Body of pancreas (tissue), 4 donors: ENCODE measurements around the gene C4B.

Experiments used
- POLR2A ChIP-seq, 3 donors: fragments of 450-650 bp; IDR thresholded peaks; one replicate each; pipeline ENCODE4 v1.6.1; 2016; ENCODE audit warnings: antibody characterized with exemption in 3 of 3, mild to moderate bottlenecking in 2 of 3
- TF ChIP-seq, protein P1 (sequence below), 7 experiments: fragments of 450-650 bp in 4 of 7; fragments of 200-600 bp in 3 of 7; sonication (generic) in 3 of 7; IDR thresholded peaks; one replicate each; pipeline ENCODE4 v1.5.1; 2016 to 2019; ENCODE audit warnings: antibody characterized with exemption in 7 of 7

DNA sequence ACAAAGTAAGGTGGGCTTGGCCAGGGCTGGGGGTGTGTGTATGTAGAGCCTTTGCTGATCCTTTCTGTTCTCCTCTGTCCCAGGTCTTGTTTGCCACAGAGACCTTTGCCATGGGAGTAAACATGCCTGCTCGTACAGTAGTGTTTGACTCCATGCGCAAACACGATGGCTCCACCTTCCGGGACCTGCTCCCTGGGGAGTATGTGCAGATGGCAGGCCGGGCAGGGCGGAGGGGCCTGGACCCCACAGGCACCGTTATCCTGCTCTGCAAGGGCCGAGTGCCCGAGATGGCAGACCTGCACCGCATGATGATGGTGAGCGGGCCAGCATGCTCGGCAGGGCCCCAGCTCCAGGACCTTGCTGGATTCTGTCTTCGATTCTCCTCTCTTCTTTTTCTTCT is 48.9 kb upstream of the C4B start:
- TF ChIP-seq, protein P1, sequence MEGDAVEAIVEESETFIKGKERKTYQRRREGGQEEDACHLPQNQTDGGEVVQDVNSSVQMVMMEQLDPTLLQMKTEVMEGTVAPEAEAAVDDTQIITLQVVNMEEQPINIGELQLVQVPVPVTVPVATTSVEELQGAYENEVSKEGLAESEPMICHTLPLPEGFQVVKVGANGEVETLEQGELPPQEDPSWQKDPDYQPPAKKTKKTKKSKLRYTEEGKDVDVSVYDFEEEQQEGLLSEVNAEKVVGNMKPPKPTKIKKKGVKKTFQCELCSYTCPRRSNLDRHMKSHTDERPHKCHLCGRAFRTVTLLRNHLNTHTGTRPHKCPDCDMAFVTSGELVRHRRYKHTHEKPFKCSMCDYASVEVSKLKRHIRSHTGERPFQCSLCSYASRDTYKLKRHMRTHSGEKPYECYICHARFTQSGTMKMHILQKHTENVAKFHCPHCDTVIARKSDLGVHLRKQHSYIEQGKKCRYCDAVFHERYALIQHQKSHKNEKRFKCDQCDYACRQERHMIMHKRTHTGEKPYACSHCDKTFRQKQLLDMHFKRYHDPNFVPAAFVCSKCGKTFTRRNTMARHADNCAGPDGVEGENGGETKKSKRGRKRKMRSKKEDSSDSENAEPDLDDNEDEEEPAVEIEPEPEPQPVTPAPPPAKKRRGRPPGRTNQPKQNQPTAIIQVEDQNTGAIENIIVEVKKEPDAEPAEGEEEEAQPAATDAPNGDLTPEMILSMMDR (IDR thresholded peaks at IDR 0.05): no peak
- TF ChIP-seq POLR2A (IDR thresholded peaks at IDR 0.05): no peak
